ENCODE measurements around the gene DENND11.

The DENND11 gene

GRCh38 chr7:141706239-141707064 lies 4.5 kb upstream of the DENND11 start:
- Histone ChIP-seq H3K36me3 (replicated peaks) (no peaks in the 10 kb centered on the region), H3K27me3 (replicated peaks) (no peaks in the 10 kb centered on the region), H3K27ac (no peak overlapping the region), H3K4me3 (ENCODE audit: low read depth, low read length) (no peak overlapping the region)
- no peak for DNase-seq
- TF ChIP-seq CTCF (IDR thresholded peaks at IDR 0.05; ENCODE audit: low read depth, low read length, missing control alignments) = no peak
- in situ Hi-C loops (cut with HindIII; ENCODE audit: low pct_ligation_motif_present, low sequenced_read_pairs) = no loop called here

- TF ChIP-seq CTCF (IDR thresholded peaks at IDR 0.05; ENCODE audit: low read depth, low read length, missing control alignments) = no peak
- in situ Hi-C loops (cut with HindIII; ENCODE audit: low pct_ligation_motif_present, low sequenced_read_pairs) = no loop called here
- Histone ChIP-seq H3K27me3 (replicated peaks) (no peaks in the 10 kb centered on the region), H3K36me3 (replicated peaks) (no peaks in the 10 kb centered on the region), H3K4me3 (ENCODE audit: low read depth, low read length) (no peak overlapping the region), H3K27ac (no peak overlapping the region)
- no peak for DNase-seq
Observed at GRCh38 chr7:141704741-141705140, 2.8 kb upstream of the DENND11 start.

DNA sequence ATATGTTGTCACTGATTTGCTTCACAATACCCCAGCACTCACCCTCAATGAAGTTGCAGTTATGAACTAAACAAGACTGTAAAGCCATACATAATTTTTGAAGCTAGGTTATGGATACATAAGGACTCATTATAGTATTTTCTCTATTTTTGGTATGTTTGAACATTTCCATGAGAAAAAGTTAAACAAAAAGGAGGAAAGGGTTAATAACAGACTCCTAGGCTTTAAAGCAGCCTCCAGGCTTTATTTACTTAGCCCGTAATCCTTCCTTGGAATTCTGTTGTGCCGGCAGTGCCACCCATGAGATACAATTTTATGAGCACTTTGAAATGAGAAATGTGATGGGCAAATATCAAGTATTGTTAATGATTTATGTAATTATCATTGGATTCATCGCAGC lies 2.1 kb upstream of the DENND11 start:
- no peak for TF ChIP-seq CTCF (IDR thresholded peaks at IDR 0.05; ENCODE audit: low read depth, low read length, missing control alignments)
- Histone ChIP-seq H3K27me3 (replicated peaks) (no peaks in the 10 kb centered on the region), H3K27ac (no peak overlapping the region), H3K36me3 (replicated peaks) (no peaks in the 10 kb centered on the region), H3K4me3 (ENCODE audit: low read depth, low read length) (no peak overlapping the region)
- no peak for DNase-seq
- in situ Hi-C loops (cut with HindIII; ENCODE audit: low pct_ligation_motif_present, low sequenced_read_pairs) = no loop called here

- Histone ChIP-seq H3K4me3 (ENCODE audit: low read depth, low read length) (no peak overlapping the region), H3K27ac (no peak overlapping the region), H3K27me3 (replicated peaks) (no peaks in the 10 kb centered on the region), H3K36me3 (replicated peaks) (no peaks in the 10 kb centered on the region)
- in situ Hi-C loops (cut with HindIII; ENCODE audit: low pct_ligation_motif_present, low sequenced_read_pairs) = no loop called here
- no peak for DNase-seq
- TF ChIP-seq CTCF (IDR thresholded peaks at IDR 0.05; ENCODE audit: low read depth, low read length, missing control alignments) = no peak
Observed at GRCh38 chr7:141702892-141703291, 926 bp upstream of the DENND11 start.

- in situ Hi-C loops (cut with HindIII; ENCODE audit: low pct_ligation_motif_present, low sequenced_read_pairs) = no loop called here
- no peak overlapping the region for H3K27ac ChIP-seq
- no peak for TF ChIP-seq CTCF (IDR thresholded peaks at IDR 0.05; ENCODE audit: low read depth, low read length, missing control alignments)
- H3K4me3 ChIP-seq (ENCODE audit: low read depth, low read length) = peak overlapping the region; percentile 65
- no peaks in the 10 kb centered on the region for H3K27me3 ChIP-seq (replicated peaks)
- H3K36me3 ChIP-seq (replicated peaks) = no peaks in the 10 kb centered on the region
- DNase-seq = no peak
Observed at GRCh38 chr7:141701489-141702046, 398 bp downstream of the DENND11 start.

Data from brain microvascular endothelial cell (primary cell).